GM18861 (cell line): ENCODE data around the gene ABCC3.

Experiments
- ATAC-seq: cut with Tn5 transposase; IDR thresholded peaks from one replicate; pipeline ENCODE4 v1.9.1; 2021; ENCODE audit not compliant: unreplicated experiment

The ABCC3 gene, protein sequence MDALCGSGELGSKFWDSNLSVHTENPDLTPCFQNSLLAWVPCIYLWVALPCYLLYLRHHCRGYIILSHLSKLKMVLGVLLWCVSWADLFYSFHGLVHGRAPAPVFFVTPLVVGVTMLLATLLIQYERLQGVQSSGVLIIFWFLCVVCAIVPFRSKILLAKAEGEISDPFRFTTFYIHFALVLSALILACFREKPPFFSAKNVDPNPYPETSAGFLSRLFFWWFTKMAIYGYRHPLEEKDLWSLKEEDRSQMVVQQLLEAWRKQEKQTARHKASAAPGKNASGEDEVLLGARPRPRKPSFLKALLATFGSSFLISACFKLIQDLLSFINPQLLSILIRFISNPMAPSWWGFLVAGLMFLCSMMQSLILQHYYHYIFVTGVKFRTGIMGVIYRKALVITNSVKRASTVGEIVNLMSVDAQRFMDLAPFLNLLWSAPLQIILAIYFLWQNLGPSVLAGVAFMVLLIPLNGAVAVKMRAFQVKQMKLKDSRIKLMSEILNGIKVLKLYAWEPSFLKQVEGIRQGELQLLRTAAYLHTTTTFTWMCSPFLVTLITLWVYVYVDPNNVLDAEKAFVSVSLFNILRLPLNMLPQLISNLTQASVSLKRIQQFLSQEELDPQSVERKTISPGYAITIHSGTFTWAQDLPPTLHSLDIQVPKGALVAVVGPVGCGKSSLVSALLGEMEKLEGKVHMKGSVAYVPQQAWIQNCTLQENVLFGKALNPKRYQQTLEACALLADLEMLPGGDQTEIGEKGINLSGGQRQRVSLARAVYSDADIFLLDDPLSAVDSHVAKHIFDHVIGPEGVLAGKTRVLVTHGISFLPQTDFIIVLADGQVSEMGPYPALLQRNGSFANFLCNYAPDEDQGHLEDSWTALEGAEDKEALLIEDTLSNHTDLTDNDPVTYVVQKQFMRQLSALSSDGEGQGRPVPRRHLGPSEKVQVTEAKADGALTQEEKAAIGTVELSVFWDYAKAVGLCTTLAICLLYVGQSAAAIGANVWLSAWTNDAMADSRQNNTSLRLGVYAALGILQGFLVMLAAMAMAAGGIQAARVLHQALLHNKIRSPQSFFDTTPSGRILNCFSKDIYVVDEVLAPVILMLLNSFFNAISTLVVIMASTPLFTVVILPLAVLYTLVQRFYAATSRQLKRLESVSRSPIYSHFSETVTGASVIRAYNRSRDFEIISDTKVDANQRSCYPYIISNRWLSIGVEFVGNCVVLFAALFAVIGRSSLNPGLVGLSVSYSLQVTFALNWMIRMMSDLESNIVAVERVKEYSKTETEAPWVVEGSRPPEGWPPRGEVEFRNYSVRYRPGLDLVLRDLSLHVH (N-terminal part only)

DNA sequence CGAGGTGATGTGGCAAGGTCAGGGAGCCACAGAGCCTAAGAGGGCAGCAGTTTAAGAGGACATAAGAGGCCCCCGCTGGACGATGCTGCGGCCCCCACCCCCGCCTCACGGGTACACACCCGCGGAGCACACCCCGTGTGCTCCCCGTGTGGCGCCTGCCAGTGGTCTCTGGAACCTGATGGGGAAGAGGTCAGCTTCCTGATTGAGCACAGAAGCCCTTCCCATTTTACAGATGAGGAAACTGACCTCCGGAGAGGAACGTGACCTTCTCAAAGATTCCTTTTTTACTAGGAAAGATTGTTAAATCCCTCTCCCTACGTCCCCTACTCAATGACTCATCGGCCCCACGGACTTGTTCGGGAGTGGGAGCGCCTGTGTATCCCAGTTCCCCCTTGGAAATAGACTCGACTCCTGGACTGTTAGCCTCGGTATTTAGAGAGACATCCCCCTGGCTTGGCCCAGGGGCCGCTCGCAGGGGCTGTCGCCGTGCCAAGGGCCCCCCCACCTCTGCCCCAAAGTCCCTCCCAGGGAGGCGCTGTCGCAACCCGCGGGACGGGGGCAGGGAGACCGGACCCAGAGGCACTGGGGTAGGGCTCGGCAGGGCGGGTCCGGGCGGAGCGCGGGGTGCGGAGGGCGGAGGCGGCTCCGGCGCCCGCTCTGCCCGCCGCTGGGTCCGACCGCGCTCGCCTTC, at the start of gene ABCC3:
Gene ABCC3, plus strand, starts transcription at position 658 of the 691 bp plus-strand sequence. CDS start 56 bp downstream, outside the sequence.
- ATAC-seq: no peak

DNA sequence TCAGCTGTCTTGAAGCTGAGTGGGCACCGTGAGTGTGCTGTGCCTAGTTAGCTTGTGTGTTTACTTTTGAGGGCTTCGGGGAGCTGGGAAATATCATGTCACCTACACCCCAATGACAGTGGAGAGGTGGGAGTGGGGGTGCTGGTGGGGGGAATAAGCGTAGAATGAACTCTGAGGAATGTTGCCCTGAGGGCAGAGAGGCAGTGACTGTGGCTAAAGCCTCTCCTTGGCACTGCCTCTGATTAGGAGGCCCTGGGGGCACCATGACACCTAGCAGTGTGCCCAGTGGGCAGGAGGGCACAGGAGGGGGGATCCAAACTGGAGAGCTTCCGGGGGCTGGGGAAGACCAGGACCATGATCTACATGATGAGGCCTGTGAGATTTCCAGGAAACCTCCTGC, 49.3 kb upstream of the ABCC3 start:
- ATAC-seq: no peak

DNA sequence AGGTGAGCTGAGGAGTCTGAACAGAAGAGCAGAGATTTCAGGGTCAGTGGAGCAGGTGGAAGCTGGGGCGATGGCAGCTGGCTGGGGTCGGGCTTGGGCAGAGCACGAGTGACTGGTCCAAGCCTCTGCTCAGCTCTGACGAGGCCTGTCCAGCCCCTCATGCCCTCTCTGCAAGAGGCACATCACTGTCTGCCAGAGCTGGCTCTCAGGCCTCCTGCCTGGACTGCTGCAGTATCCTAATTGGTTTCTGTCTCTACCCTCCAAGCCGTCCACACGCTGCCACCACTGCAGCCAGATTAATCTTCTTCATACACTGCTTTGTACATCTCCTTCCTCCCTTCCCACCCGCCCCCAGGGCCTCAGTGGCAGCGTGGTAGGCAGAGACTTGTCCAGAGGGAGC, 48.8 kb upstream of the ABCC3 start:
- ATAC-seq: no peak

DNA sequence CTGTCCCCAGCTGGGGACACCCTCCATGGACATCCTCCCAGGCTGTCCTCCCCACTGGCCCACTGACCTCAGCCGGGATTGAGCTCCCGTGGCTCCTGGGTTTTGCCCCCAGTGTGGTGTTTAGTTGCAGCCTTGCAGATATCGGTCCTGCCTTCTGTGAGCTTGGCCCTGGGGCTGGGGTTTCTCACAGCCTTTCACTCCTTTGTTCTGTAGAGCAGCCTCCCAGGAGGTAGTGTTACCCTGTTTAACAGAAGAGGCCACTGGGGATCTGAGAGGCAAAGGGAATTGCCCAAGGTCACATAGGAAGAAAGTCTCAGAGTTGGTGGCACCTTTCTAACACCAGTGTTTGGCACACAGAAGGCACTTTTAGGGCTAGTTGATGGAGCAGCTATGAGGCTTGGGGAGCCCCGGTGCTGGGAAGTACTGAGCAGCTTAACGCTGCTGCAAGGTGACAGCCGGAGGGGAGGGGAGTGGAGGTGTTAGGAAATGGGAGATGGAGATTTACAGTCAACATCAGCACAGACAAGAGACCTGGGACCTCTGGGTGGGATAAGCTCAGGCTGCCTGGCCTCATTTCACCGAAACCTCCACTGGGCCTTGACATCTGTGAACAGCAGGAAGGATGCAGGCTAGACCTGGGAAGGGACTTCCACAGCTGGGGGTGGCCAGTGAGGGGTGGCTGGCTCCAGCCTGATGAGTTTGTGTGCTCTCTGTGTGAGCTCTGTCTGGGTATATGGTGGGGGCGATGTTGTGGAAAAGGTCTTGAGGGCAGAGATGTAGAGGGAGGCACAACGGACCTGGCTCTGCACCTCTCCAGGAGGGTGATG, 48.0 kb upstream of the ABCC3 start:
- ATAC-seq: no peak

DNA sequence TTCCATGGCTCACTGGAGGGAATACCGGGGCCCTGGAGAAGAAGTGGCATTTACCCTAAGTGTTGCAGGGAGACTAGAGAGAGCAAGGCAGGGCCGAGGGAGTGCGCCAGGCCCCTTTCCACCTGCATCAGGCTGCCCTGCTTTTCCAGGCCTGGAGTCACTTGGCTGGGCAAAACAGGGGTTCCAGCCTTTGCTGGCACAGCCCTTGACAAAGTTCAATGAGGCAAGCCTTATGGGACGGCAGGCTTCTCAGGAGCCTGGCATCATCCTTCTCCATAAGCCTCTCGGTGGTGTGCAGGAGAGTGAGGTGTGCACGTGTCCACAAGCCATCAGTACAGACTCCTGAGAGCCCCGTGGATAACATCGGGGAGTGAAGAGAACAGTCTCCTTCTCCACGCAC, 47.1 kb upstream of the ABCC3 start:
- no peak for ATAC-seq

DNA sequence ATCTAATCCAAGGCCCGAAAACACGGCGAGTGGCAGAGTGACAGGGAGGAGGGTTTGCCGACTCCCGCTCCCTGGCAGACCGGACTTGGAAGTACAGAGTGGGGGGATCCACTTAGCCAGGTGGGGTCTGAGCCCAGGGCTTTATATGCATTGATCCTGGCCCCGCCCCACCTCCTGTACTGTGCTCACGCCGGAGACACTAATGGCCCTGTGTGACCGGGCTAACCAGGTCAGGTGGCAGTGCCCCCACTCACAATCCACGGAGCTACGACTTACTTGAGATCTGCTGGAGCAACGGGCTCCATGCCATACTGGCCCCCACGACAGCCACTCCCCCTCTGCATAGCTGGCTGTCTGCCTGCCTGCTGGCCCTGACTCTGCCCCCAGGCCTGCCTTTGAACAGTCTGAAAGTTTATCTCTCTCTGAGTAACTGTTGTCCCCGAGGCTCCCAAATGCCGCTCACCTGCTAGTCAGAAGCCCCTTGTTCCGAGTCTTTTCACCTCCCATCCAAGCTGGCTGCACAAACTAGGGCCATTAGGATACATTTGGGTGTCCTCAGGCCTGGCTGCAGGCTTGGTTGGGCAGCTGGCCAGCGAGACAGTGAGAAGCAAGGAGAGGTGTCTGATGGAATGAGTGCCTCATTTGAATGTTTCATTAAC, 46.2 kb upstream of the ABCC3 start:
- no peak for ATAC-seq

DNA sequence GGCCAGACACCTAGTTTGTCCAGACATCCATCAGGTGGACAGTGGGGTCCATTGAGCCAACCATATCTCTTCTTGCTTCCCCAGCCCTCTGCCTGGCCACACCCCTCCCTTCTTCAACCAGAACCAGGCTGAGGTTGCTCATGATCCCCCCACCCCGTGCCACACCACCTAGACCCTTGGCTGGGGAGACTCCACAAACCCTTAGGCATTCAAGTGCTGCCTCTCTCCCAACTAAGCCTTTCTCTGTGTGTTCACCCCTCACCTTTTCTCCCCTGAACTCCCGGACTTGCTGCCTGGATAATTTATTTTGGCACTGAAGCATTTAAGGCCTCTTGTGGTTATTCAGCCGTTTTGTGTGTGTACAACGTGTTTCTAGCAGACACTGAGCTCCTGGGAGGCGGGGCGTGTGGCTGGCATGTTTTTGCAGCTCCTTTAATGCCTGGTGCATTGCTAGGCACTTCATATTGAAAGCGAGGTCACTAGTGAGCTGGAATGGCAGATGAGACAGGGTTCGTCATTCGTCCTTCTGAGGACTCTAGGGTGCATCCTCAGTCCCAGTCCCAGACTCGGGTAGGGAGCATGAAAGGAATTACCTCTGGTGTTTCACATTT, 45.5 kb upstream of the ABCC3 start:
- ATAC-seq: no peak

DNA sequence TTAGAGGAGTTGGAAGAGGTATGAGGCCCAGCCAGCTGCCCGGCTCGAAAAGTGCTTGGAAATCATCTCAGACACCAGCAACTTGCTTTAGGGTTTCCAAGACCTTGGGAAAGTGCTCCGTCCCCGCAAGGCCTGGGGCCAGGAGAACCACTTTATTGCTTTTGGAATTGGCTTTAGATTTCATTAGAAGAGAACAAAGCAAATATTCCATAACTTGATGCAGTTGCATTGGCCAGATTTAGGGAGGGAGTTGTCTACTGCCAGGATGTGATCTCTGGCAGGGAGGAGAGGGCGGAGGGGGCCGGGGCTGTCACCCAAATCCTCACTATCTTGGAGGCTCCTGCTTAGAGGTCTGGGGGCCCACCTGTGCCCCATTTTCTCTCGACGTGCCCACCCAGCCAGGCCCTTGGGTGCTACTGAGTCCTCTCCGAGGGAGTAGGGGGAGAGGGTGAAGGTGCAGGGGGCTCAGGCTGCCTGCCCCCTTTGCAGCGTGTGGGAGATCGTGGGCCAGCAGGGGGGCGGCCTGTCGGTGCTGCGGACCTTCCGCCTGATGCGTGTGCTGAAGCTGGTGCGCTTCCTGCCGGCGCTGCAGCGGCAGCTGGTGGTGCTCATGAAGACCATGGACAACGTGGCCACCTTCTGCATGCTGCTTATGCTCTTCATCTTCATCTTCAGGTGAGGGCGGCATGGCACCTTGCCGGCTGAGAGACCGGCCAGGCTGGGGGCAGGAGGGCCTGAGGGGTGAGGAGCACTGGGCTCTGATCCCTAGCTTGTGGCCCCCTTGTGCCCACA, 43.5 kb upstream of the ABCC3 start:
- no peak for ATAC-seq

DNA sequence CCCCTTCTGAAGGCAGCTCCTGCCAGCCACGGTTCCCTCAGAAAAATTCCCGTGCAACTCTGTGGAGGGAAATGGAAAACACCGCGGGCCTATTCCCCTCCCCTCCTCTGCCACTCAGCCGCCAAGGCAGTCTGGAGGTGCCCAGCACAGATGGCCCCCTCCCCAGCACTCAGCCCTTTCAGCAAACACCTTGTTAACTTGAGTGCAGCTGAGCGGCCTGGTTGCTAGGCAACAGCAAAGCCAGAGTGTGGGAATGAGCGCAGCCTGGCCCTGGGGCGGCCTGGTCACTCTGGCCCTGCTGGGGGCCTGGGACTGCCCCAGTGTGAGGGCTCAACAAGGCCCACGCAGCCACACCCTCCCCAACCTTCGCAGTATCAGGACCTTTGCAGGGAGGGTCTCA, 41.4 kb upstream of the ABCC3 start:
- ATAC-seq: no peak

DNA sequence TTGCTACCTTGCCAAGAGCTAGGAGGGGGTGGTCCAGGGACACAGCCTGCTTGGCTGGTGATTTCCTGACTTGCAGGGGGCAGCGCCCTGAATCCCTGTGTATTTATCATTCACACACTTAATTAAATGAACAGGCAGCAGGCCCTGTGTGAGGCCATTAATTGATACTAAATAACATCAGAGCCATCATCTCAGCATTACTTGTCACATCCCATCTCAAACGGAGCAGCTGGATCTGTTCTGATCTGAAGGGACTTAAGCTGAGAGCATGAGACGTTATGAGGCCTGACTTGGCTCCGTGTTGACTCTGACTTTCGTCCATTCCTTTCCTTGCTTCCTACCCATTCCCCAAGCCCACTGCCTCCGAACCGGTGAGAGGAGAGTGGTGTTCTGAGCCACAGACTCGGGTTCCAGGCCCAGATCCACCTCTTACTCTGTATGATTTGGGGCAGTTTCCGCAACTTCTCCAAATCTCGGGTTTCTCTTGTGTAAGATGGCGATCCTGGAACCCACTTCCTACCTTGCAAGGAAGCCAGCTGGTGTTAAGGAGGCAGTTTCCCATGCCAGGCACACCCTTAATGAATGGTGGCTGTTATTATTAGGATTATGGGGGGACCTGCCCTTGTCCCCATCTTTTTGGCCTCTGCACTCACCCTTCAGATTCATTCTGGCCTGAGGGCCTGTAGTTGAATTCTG, 40.4 kb upstream of the ABCC3 start:
- no peak for ATAC-seq

DNA sequence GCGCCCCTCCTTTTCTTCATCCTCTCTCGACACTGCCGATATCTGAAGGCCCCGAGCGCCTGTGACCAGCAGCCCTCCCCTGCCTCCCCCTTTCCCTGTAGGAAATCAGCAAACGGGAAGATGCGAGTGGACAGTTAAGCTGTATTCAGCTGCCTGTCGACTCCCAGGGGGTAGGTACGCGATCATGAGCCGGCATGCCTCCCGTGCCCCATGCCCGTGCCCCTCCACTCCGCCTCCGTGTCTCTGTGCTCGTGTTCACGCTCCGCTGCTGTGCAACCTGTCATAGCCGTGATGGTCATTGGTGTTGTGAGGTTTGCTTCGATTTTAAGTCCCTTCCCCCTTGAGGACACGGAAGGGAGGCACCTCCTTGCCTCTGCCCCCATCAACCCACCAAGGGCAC, 39.8 kb upstream of the ABCC3 start:
- ATAC-seq: no peak

DNA sequence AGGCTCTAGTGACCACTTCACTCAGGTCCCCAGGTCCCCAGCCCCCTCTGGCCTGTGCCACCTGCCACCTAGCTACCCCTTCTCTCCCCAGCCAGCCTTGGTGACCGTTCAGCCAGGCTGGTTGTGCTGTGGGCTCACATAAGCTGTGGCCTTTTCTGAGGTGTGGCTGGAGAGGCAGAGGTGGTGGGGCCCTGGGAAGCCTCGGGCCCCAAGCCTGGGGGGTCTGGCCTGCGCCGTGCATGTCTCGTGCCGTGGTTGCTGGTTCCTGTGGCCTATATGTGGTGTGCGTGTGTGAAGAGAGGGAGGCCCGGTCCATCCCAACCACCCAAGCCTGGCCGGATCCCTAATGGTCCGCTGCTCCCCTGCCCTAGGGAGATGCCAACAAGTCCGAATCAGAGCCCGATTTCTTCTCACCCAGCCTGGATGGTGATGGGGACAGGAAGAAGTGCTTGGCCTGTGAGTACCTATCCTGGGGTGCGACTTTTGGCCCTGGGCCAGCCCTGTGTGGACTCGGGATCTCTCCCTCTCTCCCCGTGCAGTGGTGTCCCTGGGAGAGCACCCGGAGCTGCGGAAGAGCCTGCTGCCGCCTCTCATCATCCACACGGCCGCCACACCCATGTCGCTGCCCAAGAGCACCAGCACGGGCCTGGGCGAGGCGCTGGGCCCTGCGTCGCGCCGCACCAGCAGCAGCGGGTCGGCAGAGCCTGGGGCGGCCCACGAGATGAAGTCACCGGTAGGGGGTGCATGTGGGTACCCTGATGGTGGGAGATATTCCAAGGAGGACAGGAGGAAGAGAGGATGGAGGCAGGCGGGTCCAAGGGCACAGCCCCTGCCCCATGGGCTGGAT, 38.3 kb upstream of the ABCC3 start:
- ATAC-seq: no peak

DNA sequence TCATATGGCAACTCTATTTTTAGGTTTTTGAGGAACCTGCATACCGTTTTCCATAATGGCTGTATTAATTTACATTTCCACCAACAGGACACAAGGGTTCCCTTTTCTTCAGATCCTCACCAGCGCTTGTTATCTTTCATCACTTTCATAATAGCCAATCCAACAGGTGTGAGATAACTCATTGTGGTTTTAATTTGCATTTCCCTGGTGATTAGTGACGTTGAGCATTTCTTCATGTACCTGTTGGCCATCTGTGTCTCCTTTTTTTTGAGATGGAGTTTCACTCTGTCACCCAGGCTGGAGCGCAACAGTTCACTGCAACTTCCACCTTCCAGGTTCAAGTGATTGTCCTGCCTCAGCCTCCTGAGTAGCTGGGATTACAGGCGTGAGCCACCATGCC, 36.2 kb upstream of the ABCC3 start:
- ATAC-seq: no peak

DNA sequence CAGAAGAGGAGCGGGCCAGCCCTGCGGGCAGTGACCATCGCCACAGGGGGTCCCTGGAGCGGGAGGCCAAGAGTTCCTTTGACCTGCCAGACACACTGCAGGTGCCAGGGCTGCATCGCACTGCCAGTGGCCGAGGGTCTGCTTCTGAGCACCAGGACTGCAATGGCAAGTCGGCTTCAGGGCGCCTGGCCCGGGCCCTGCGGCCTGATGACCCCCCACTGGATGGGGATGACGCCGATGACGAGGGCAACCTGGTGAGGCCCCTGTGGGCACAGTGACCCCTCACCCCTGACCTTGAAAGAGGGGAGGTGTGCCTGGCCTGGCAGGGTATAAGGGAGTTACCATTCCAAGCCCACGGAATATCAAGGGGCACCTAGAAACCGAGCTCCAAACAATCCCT, 35.1 kb upstream of the ABCC3 start:
- ATAC-seq: no peak

DNA sequence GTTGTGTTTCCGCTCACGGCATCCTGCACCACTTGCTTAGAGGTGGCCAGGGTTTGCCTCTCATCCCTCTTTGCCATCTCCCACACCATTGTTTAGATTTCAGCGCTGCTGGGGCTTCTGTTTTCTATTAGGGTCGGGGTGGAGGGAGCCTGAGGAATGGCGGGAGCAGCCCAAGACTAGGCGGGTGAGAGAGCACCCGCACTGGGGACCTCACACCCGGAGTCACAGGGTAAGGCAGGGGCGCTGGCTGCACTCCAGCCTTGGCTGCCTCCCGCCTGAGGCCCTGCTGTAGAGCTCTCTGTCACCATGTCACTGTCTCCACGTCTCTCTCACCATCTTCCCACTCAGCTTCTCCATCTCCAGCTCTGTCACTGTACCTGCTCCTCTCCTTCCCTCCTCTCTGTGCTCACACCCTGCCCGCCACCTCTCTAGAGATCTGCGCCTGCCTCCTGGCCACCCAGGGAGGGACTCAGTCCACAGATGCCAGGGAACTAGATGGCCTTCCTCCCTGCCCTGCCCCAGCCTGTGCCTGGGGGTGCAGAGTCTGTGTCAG, 32.8 kb upstream of the ABCC3 start:
- ATAC-seq: no peak

DNA sequence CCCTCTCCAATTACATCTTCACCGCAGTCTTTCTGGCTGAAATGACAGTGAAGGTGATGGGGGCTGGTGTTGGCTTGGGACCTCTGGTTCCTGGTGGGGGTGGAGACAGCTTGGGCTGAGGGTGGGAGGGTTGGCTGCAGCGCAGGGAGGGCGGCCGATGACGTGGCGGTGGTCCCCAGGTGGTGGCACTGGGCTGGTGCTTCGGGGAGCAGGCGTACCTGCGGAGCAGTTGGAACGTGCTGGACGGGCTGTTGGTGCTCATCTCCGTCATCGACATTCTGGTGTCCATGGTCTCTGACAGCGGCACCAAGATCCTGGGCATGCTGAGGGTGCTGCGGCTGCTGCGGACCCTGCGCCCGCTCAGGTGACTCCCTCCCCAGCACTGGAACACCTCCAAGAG, 31.8 kb upstream of the ABCC3 start:
- ATAC-seq: no peak
